Stimulated activated CD4-positive, alpha-beta T cell treated with anti-CD3 and anti-CD28 coated beads, Interleukin-12 subunit alpha, Interleukin-12 subunit beta, amount 100 ng/mL, for 24 hours (primary cell): Measurements from ENCODE around the gene ACMSD.
"Not testable (repeated sequence)": the region's sequence is repeated elsewhere in the genome, so short reads cannot be mapped to it uniquely, and the experiment has no call there.

Experiments
- DNase-seq, 2 experiments: peaks; one replicate each; pipeline ENCODE4 v3.0.0-alpha.2; 2020; ENCODE audit warnings: low read depth in 2 of 2

The ACMSD gene

DNA sequence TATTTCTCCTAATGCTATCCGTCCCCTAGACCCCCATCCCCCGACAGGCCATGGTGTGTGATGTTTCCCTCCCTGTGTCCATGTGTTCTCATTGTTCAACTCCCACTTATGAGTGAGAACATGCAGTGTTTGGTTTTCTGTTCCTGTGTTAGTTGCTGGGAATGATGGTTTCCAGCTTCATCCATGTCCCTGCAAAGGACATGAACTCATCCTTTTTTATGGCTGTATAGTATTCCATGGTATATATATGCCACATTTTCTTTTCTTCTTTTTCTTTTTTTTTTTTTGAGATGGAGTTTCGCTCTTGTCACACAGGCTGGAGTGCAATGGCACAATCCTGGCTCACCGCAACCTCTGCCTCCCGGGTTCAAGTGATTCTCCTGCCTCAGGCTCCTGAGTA, 9.2 kb downstream of the ACMSD start:
- DNase-seq = not testable (repeated sequence)

GRCh38 chr2:134852518-134852917, 14.1 kb downstream of the ACMSD start:
- no peak for DNase-seq

- no peak for DNase-seq
Measured at GRCh38 chr2:134855709-134856108, 17.3 kb downstream of the ACMSD start.

- no peak for DNase-seq
Measured at GRCh38 chr2:134858245-134858644, 19.8 kb downstream of the ACMSD start.

- DNase-seq = no peak
Measured at GRCh38 chr2:134861173-134861572, 22.8 kb downstream of the ACMSD start.

DNA sequence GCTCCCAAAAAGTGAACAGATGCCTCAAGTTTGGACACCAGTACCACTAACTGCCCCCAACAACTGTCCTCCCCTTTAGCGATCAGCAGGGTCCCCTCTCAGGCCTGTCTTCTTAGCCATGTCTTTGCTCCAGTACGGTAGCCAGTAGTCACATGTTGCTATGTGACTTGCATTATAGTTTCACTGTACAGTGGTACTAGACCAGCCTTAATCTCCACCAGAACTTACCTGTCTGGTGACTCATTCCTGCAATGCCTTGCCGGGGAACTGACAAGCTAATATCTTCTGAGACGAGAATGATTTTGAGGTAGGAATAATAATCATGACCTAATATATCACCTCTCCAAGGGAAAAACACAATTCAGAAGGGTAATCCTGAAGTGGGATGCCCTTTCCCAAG, 23.7 kb downstream of the ACMSD start:
- DNase-seq = no peak

GRCh38 chr2:134862674-134863073, 24.3 kb downstream of the ACMSD start:
- no peak for DNase-seq

DNA sequence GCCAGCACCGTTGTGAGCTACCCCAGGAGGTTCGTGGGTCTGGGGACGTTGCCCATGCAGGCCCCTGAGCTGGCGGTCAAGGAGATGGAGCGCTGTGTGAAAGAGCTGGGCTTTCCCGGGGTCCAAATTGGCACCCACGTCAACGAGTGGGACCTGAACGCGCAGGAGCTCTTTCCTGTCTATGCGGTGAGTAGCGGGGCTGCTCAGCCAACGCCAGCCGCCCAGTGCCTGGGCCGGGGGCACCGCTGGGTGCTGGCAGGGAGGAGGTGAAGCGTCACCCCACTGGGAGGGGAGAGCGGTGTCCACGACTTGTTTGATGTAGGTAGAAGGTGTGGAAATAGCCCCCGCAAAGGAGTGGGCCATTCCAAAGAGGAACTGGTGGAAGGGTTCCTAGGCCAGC, 25.0 kb downstream of the ACMSD start:
- DNase-seq = no peak

GRCh38 chr2:134865067-134865787, 26.8 kb downstream of the ACMSD start:
- DNase-seq = no peak

- DNase-seq = no peak
Measured at GRCh38 chr2:134866498-134867099, 28.2 kb downstream of the ACMSD start.

DNA sequence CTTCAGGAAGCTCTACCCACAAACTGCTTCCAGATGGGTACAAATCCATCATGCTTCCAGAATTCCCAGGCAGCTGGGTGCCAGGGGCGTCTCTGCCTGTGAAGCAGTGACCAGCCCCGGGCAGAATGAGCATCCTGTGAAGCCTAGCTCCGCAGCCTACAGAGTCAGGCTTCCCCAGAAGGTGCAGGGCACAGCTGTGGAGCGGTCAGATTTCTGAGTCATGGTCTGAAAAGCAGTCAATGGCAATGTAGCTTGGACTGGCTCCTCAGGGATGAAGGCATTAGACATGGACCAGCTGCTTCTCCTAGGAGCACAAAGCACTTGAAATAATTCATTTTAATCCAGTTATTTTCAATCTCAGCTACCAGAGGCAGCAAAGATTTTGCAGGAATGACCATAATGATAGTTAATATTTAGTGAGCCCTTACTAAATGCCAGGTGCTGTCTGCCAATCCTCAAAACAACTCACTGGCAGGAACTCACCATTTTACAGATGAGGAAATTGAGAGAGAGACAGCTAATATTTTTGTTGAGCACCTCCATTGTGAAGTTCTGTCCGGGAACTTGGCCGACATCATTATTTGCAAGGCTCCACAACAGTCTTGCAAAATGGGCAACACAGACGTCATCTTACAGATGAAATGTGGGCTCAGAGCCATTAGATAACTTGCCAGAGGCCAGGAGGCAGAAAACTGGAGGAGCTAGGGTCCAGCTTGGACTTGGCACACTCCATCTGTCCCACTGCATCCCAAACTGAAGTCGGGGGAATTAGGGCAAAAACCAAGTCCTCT, 31.7 kb downstream of the ACMSD start:
- no peak for DNase-seq

- no peak for DNase-seq
Measured at GRCh38 chr2:134873152-134873551, 34.7 kb downstream of the ACMSD start.

DNA sequence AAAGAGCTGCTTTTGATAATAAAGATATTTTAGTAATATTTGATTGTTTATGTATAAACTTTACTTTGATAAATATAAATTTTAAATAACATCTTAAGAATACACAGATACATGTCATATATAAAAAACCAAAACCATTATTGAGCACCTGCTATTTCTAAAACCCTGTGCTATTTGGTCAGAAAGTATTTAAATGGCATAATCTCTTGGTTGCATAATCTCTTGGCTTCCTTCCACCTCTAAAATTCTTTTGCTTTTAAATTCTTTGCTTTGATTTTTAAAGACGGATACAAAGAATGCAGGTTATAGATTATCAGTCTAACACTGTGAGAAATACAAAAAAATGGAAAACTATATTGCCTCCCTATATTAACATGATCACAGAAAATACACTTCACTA, 36.9 kb downstream of the ACMSD start:
- no peak for DNase-seq

DNA sequence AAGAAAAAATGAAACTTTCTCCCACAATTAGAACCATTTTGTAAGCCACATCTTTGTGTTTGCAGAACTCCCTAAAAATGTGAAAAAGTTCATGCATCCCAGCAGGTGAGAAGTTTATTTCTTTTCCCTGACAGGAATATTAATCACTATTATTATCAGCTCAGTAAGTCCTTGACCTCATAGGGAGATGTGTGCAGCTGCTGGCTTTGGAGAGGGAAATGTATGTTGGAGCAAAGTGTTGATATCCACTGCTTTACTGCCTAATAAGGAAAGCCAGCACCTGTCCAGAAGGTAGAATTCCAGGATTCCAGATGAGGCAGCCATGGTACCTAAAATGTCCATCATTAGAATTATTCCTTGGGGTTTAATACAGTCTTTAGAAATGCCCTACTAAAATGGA, 44.4 kb downstream of the ACMSD start:
- no peak for DNase-seq

- DNase-seq = no peak
Measured at GRCh38 chr2:134883552-134884293, 45.3 kb downstream of the ACMSD start.

DNA sequence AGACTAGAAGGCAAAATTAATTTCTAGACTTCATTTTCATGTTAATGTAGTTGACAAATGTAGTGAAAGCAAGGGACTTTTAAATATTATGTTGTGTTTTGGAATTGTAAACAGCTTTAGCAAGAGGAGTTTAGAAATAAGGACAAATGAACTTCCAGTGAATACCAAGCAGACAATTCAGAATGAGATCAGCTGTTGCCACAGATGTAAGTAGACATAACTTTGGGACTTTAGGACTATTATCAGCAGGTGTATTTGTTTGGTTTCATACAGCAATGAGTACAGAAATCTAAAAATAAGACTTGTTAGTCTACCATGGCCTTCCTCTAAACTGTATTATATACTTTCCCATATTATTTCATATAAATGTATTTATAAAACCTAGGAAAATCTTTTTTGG, 46.0 kb downstream of the ACMSD start:
- no peak for DNase-seq

DNA sequence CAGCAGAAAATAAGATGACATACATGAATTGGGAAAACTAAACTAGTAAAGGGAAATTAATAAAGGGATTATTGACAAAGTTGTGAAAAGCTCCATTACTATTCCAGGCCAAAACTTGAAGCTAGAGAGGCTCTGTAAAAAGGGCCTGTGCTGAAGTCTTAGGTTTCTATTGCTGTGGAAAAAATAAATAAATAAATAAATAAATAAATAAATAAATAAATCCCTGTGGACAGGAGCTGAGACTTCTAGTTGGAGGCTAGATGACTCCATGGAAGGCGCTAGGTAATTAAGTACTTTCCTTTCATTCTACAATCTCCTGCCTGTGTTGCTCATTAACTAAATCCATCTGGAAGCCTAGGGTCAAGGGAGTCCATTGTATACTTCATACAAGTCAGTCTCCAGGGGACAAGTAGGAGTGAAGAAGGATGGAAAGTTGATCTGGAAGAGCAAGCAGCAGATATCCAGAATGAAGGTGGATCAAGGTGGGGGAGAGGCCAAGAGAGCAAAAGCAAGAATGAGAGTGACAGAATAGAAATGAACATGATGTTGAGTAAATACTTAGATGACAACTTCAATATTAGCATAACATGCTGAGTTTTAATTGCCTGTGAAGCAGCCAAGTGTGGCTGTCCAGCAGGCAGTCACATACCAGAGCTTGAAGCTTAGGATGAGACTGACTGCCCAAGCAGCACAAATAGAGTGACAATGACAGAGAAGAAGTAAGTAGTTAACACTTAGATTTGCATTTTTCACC, 54.0 kb downstream of the ACMSD start:
- DNase-seq = no peak

GRCh38 chr2:134897932-134898331, 59.5 kb downstream of the ACMSD start:
- no peak for DNase-seq

- no peak for DNase-seq
Measured at GRCh38 chr2:134899204-134899603, 60.8 kb downstream of the ACMSD start.

DNA sequence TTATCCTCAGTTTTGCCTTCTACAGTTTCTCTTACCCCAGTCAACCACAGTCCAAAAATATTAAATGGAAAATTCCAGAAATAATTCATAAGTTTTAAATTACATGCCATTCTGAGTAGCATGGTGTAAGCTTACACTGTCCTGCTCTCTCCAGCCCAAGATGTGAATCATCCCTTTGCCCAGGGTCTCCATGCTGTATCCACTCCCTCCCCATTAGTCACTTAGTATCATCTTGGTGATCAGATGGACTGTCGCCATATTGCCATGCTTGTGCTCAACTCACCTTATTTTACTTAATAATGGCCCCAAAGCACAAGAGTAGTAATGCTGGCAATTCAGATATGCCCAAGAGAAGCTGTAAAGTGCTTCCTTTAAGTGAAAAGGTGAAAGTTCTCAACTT, 61.7 kb downstream of the ACMSD start:
- DNase-seq = no peak

DNA sequence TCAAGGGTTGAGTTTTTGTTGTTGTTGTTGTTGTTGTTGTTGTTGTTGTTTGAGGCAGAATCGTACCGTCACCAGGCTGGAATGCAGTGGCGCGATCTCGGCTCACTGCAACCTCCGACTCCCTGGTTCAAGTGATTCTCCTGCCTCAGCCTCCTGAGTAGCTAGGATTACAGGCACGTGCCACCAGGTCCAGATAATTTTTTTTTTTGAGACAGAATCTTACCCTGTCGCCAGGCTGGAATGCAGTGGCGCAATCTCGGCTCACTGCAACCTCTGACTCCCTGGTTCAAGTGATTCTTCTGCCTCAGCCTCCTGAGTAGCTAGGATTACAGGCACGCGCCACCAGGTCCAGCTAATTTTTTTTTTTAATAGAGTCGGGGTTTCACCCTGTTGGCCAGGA, 65.3 kb downstream of the ACMSD start:
- DNase-seq = not testable (repeated sequence)

DNA sequence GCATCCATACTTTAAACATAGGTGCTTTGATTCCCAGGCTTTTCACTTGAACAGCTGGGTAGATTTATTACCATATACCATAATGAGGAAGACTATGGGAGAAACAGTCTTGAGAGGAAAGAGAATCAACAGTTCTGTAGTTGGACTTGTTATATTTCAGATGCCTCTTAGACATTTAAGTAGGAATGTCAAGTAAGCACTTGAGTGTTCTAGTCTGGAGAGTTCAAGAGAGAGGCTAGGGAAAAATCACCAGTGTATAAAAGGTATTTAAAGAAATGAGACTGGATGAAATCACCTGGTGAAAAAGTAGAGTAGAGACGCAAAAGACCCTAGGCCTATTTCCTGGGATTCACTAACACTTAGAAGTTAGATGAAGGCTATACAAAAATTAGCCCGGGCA, 66.8 kb downstream of the ACMSD start:
- no peak for DNase-seq
